A172 (cell line): ENCODE data around the gene RGS12. TPM values are rescaled to one million over a fixed set of nuclear protein-coding genes. Genes with fewer than 3 reads are reported as not detected.

Experiments used
- DNase-seq: peaks from one replicate; pipeline ENCODE4 v3.0.0-alpha.2; 2015; ENCODE audit warnings: low spot score
- total RNA-seq: library from RNA; depleted of rRNA; stranded (reverse); fragments of >200 nt; shearing (Covaris generic); gene quantifications from 2 replicates; pipeline ENCODE4 v1.2.3, GENCODE V29; 2014

The RGS12 gene
- total RNA-seq, 1 experiment from 2014 or later, result 12.4 TPM

- no peak for DNase-seq
Observed at GRCh38 chr4:3329887-3330286, 37.1 kb downstream of the RGS12 start.

- DNase-seq, result no peak
Observed at GRCh38 chr4:3330707-3331106, 37.9 kb downstream of the RGS12 start.

GRCh38 chr4:3331511-3332394 is 38.9 kb downstream of the RGS12 start:
- DNase-seq, result no peak

GRCh38 chr4:3332498-3332897 is 39.7 kb downstream of the RGS12 start:
- DNase-seq, result no peak

GRCh38 chr4:3334316-3334715 is 41.5 kb downstream of the RGS12 start:
- DNase-seq, result no peak

- no peak for DNase-seq
Observed at GRCh38 chr4:3335385-3335784, 42.6 kb downstream of the RGS12 start.

- no peak for DNase-seq
Observed at GRCh38 chr4:3335982-3336381, 43.2 kb downstream of the RGS12 start.

GRCh38 chr4:3336382-3337356 is 43.8 kb downstream of the RGS12 start:
- peak; percentile 18 for DNase-seq

GRCh38 chr4:3337357-3337732 is 44.5 kb downstream of the RGS12 start:
- no peak for DNase-seq

GRCh38 chr4:3337811-3338210 is 45.0 kb downstream of the RGS12 start:
- no peak for DNase-seq

- peak; percentile 4 for DNase-seq
Observed at GRCh38 chr4:3338321-3338838, 45.6 kb downstream of the RGS12 start.

GRCh38 chr4:3338976-3339531 is 46.2 kb downstream of the RGS12 start:
- no peak for DNase-seq

- DNase-seq, result no peak
Observed at GRCh38 chr4:3339577-3339976, 46.8 kb downstream of the RGS12 start.

GRCh38 chr4:3340038-3340699 is 47.3 kb downstream of the RGS12 start:
- no peak for DNase-seq

GRCh38 chr4:3340700-3341083 is 47.9 kb downstream of the RGS12 start:
- DNase-seq, result no peak

- no peak for DNase-seq
Observed at GRCh38 chr4:3341760-3342159, 48.9 kb downstream of the RGS12 start.

GRCh38 chr4:3342182-3342854 is 49.5 kb downstream of the RGS12 start:
- DNase-seq, result peak; percentile 43
